SU-DHL-6 (cell line): ENCODE results near the gene GLG1.
"Not testable (repeated sequence)": the region's sequence is repeated elsewhere in the genome, so short reads cannot be mapped to it uniquely, and the experiment has no call there.

Experiments
- CTCF ChIP-seq: fragments of 200-600 bp; sonication (generic); IDR thresholded peaks from one replicate; pipeline ENCODE4 v1.5.1; 2017; ENCODE audit warnings: antibody characterized with exemption, mild to moderate bottlenecking, low read length, moderate library complexity; ENCODE audit not compliant: insufficient read depth, poor library complexity, severe bottlenecking
- EZH2phosphoT487 ChIP-seq: fragments of 200-600 bp; sonication (generic), shearing (Covaris generic); conservative IDR thresholded peaks from 2 replicates; pipeline ENCODE4 v1.6.1; 2018; ENCODE audit warnings: mild to moderate bottlenecking, antibody characterized with exemption, low read length, moderate library complexity, mixed read lengths

GRCh38 chr16:74552357-74552756 lies 54.6 kb downstream of the GLG1 start:
- not testable (repeated sequence) for TF ChIP-seq CTCF, EZH2phosphoT487
